HepG2 (cell line): ENCODE data around the gene TLL2. TPM values are rescaled to one million over a fixed set of nuclear protein-coding genes. Genes with fewer than 3 reads are reported as not detected.

Experiments used
- ATAC-seq: fragments of 200-7000 bp; cut with Tn5 transposase; 3 replicates; pipeline ENCODE4 v1.9.1; 2020; ENCODE audit warnings: mild to moderate bottlenecking, moderate library complexity
- BruUV-seq: library from RNA; stranded (reverse); fragments of 400-500 nt; replicated peaks from 2 replicates; lab custom pipeline; 2021; lab: Mats Ljungman, UMichigan
- CTCF ChIA-PET: fragments of 300-600 bp; formaldehyde crosslinking; extraction: SDS; loops from one replicate; lab custom pipeline; 2021; ENCODE audit warnings: low total read pairs, inconsistent platforms, low intra/inter-chr PET ratio; lab: Yijun Ruan, JAX
- POLR2A ChIA-PET: fragments of 350-600 bp; sonication (Branson Sonifier 250); formaldehyde crosslinking; loops from one replicate; lab custom pipeline; 2020; ENCODE audit warnings: antibody characterized with exemption, inconsistent platforms; lab: Yijun Ruan, JAX
- DNase-seq: peaks from one replicate; pipeline ENCODE4 v3.0.0-alpha.2; 2015; ENCODE audit warnings: low spot score
- FAIRE-seq: peaks from 3 replicates; lab custom pipeline; 2011; peaks lifted over from hg19 to GRCh38; lab: Jason Lieb, UNC
- H2AFZ ChIP-seq: one replicate; pipeline ENCODE4 v1.6.1; 2011; ENCODE audit warnings: low read length, inconsistent platforms
- H3K27ac ChIP-seq: fragments of 300-600 bp; 3 replicates; pipeline ENCODE4 v1.8.0; 2011; ENCODE audit warnings: mixed run types, mild to moderate bottlenecking, mixed read lengths, low read length, inconsistent platforms; ENCODE audit not compliant: insufficient read depth; ENCODE audit errors: extremely low read length
- H3K27me3 ChIP-seq, 2 experiments: fragments of 200-600 bp in 1 of 2; 2 replicates in 1 of 2; 3 replicates in 1 of 2; pipeline versions ENCODE4 v1.6.0 to v1.8.0; 2011; ENCODE audit warnings: low read length in 2 of 2, mild to moderate bottlenecking in 2 of 2, moderate library complexity in 2 of 2, inconsistent platforms in 1 of 2; ENCODE audit not compliant: insufficient read depth in 2 of 2, control insufficient read depth in 1 of 2
- H3K36me3 ChIP-seq, 2 experiments: fragments of 200-600 bp in 1 of 2; replicated peaks in 1 of 2; 2 replicates in 1 of 2; 3 replicates in 1 of 2; pipeline versions ENCODE4 v1.5.1 to v1.8.0; 2011; ENCODE audit warnings: low read length in 2 of 2, inconsistent platforms in 1 of 2; ENCODE audit not compliant: insufficient read depth in 2 of 2, control insufficient read depth in 1 of 2
- H3K4me1 ChIP-seq: 2 replicates; pipeline ENCODE4 v1.5.1; 2012; ENCODE audit warnings: low read length, inconsistent platforms; ENCODE audit not compliant: insufficient read depth
- H3K4me2 ChIP-seq: 2 replicates; pipeline ENCODE4 v1.6.0; 2011; ENCODE audit warnings: low read depth, low read length, inconsistent platforms
- H3K4me3 ChIP-seq, 3 experiments: fragments of 200-600 bp in 1 of 3; sonication (generic), shearing (Covaris generic) in 1 of 3; replicated peaks in 1 of 3; 2 replicates each; pipeline ENCODE4 v1.5.1; 2011 to 2016; ENCODE audit warnings: low read length in 3 of 3, inconsistent platforms in 2 of 3, low read depth in 2 of 3, mild to moderate bottlenecking in 2 of 3, control low read depth in 1 of 3, mixed read lengths in 1 of 3; ENCODE audit not compliant: insufficient read depth in 1 of 3
- H3K79me2 ChIP-seq: one replicate; pipeline ENCODE4 v1.6.1; 2011; ENCODE audit warnings: low read length, inconsistent platforms; ENCODE audit not compliant: insufficient read depth
- H3K9ac ChIP-seq: 2 replicates; pipeline ENCODE4 v1.6.0; 2011; ENCODE audit warnings: mild to moderate bottlenecking, low read depth, low read length, inconsistent platforms; ENCODE audit not compliant: insufficient read depth
- H3K9me3 ChIP-seq: 2 replicates; pipeline ENCODE4 v1.5.1; 2012; ENCODE audit warnings: mild to moderate bottlenecking, low read length
- H4K20me1 ChIP-seq: 2 replicates; pipeline ENCODE4 v1.6.0; 2011; ENCODE audit warnings: inconsistent platforms, mild to moderate bottlenecking, low read length, moderate library complexity; ENCODE audit not compliant: insufficient read depth
- CAMTA2 ChIP-seq: sonication (generic); formaldehyde crosslinking; IDR thresholded peaks from 2 replicates; pipeline ENCODE4 v1.4.0; 2020; ENCODE audit warnings: mild to moderate bottlenecking, missing genetic modification reagents, borderline replicate concordance
- ELF4 ChIP-seq: sonication (generic); formaldehyde crosslinking; IDR thresholded peaks from 2 replicates; pipeline ENCODE4 v1.5.0; 2020; ENCODE audit warnings: missing genetic modification reagents, mild to moderate bottlenecking, moderate library complexity, borderline replicate concordance
- ETV5 ChIP-seq: IDR thresholded peaks from 2 replicates; pipeline ENCODE4 v1.6.1; 2018; ENCODE audit warnings: missing biosample characterization, missing genetic modification reagents, inconsistent platforms, borderline replicate concordance
- LBX2 ChIP-seq: sonication (generic); formaldehyde crosslinking; IDR thresholded peaks from 2 replicates; pipeline ENCODE4 v1.5.0; 2020; ENCODE audit warnings: missing genetic modification reagents, mild to moderate bottlenecking, borderline replicate concordance
- MXD1 ChIP-seq: sonication (generic); formaldehyde crosslinking; IDR thresholded peaks from 2 replicates; pipeline ENCODE4 v1.4.0; 2020; ENCODE audit warnings: mild to moderate bottlenecking, missing genetic modification reagents
- NAIF1 ChIP-seq: sonication (generic); formaldehyde crosslinking; IDR thresholded peaks from 2 replicates; pipeline ENCODE4 v1.5.0; 2020; ENCODE audit warnings: mild to moderate bottlenecking, missing genetic modification reagents, borderline replicate concordance
- TAF1 ChIP-seq: sonication (generic); formaldehyde crosslinking; IDR thresholded peaks from 2 replicates; pipeline ENCODE4 v1.4.0; 2020; ENCODE audit warnings: missing genetic modification reagents
- TEF ChIP-seq: sonication (generic); formaldehyde crosslinking; IDR thresholded peaks from 2 replicates; pipeline ENCODE4 v1.5.0; 2020; ENCODE audit warnings: missing genetic modification reagents
- ZNF607 ChIP-seq: sonication (generic); formaldehyde crosslinking; IDR thresholded peaks from 2 replicates; pipeline ENCODE4 v1.5.1; 2020; ENCODE audit warnings: missing genetic modification reagents, mild to moderate bottlenecking, borderline replicate concordance
- ZNF639 ChIP-seq: conservative IDR thresholded peaks from 2 replicates; pipeline ENCODE4 v1.6.1; 2018; ENCODE audit warnings: missing genetic modification reagents
- ZNF703 ChIP-seq: sonication (generic); formaldehyde crosslinking; IDR thresholded peaks from 2 replicates; pipeline ENCODE4 v1.5.1; 2020; ENCODE audit warnings: missing genetic modification reagents, mild to moderate bottlenecking, moderate library complexity, borderline replicate concordance
- WGBS: methylation state at CpG from one replicate; pipeline ENCODE4 v1.1.6; 2017; ENCODE audit warnings: low lambda C conversion rate; 5-methylcytosine and 5-hydroxymethylcytosine counted together
- in situ Hi-C: cut with HindIII; loops from 2 replicates; pipeline ENCODE4 v1.10.0; 2017; ENCODE audit warnings: low pct_unique_long_range_greater_than_20kb; ENCODE audit not compliant: extremely low pct_ligation_motif_present
- intact Hi-C: fragments of 100-400 bp; cut with micrococcal nuclease; formaldehyde crosslinking; loops from one replicate; pipeline ENCODE4 v1.10.0; 2022; ENCODE audit not compliant: unreplicated experiment
- polyA plus RNA-seq, 8 experiments: library from polyadenylated mRNA; depleted of rRNA in 3 of 8; stranded (reverse) in 7 of 8; unstranded in 1 of 8; fragments of >200 nt; fragmentation: Illumina TruSeq in 4 of 8; extraction: Trizol in 4 of 8; gene quantifications; 2 replicates each; pipeline versions ENCODE4 v1.2.1 to v1.2.3, GENCODE V29; 2011 to 2016; ENCODE audit warnings: low read depth in 4 of 8, missing spikeins in 1 of 8, mixed read lengths in 1 of 8; ENCODE audit not compliant: insufficient read depth in 1 of 8
- total RNA-seq, 5 experiments: library from RNA; depleted of rRNA; stranded (reverse); fragments of >200 nt; fragmentation: Illumina TruSeq; extraction: Trizol; gene quantifications; 2 replicates each; pipeline ENCODE4 v1.2.3, GENCODE V29; 2016; ENCODE audit warnings: low read depth in 1 of 5

TLL2 gene
- total and polyA plus RNA-seq, 2 of the 13 experiments (the other 11 are each of a cell fraction or from before 2014, with no cell fraction given), result 0.09 TPM; not detected in 1

GRCh38 chr10:96536129-96536528 lies 22.4 kb upstream of the TLL2 start:
- no TSS peak for BruUV-seq
- ATAC-seq (no peak), DNase-seq (no peak), FAIRE-seq (no peak)
- H3K4me2 ChIP-seq, result no peak overlapping the region
- no peak overlapping the region for H3K27ac ChIP-seq
- H4K20me1 ChIP-seq, result 0 out of 2 replicates have a peak, but pooled peaks cover 5% of the 10 kb centered on the region
- no peaks in the 10 kb centered on the region for H3K27me3 ChIP-seq
- peaks cover 6% of the 10 kb centered on the region for H3K79me2 ChIP-seq
- 98% methylated on average over 1 of the region's 1 CpG for WGBS
- H3K9ac ChIP-seq, result no peak overlapping the region
- peaks cover 3 to 28% of the 10 kb centered on the region in 2 experiments for H3K36me3 ChIP-seq
- no peaks in the 10 kb centered on the region for H3K9me3 ChIP-seq
- no peak overlapping the region for H3K4me3 ChIP-seq
- TF ChIP-seq ZNF607 (CRISPR knock-in tag), result no peak
- no peak for TF ChIP-seq ETV5
- TF ChIP-seq ZNF703, result no peak
- no peak for TF ChIP-seq ELF4 (CRISPR knock-in tag)
- no peak for TF ChIP-seq NAIF1 (CRISPR knock-in tag)
- TF ChIP-seq CAMTA2 (CRISPR knock-in tag), result no peak
- TF ChIP-seq MXD1 (CRISPR knock-in tag), result no peak
- TF ChIP-seq TAF1 (CRISPR knock-in tag), result no peak
- TF ChIP-seq TEF, result no peak
- TF ChIP-seq ZNF639 (CRISPR knock-in tag), result no peak
- no peak for TF ChIP-seq LBX2
- intact Hi-C loops, result no loop called here
- POLR2A ChIA-PET, result no interaction called here
- peaks cover 24% of the 10 kb centered on the region for H3K4me1 ChIP-seq
- CTCF ChIA-PET, result no interaction called here
- in situ Hi-C loops, result no loop called here
- H2AFZ ChIP-seq, result no peak overlapping the region
